OCI-LY7 (cell line): Measurements from ENCODE around the gene IL1RAPL1.

Experiments used
- EZH2phosphoT487 ChIP-seq: fragments of 200-600 bp; sonication (generic); IDR thresholded peaks from 2 replicates; pipeline ENCODE4 v1.6.1; 2018; ENCODE audit warnings: low read depth, borderline replicate concordance, mild to moderate bottlenecking, mixed run types, antibody characterized with exemption, low read length, moderate library complexity, mixed read lengths
- TF ChIP-seq, protein P1 (sequence below): fragments of 200-600 bp; sonication (generic); conservative IDR thresholded peaks from 2 replicates; pipeline ENCODE4 v1.5.1; 2014; ENCODE audit warnings: mild to moderate bottlenecking, antibody characterized with exemption, low read length, moderate library complexity, mixed read lengths

DNA sequence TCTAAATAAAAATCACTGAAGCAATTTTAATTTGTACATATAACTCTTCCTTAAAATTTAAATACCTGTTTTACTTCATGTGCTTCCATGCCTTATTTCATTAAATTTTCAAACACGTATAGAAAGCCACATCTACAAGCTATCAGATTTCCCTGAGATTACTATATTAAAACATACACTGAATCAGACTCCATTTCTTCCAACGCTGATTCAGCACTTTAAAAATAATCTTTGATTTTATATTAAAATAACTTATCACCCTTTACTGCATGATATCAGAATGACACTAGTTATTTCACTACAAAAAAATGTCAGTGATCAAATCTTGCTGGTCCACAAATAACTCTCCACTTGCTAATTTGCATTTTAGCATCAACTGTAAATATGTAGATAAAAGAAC, 550.8 kb downstream of the IL1RAPL1 start:
- TF ChIP-seq, protein P1, sequence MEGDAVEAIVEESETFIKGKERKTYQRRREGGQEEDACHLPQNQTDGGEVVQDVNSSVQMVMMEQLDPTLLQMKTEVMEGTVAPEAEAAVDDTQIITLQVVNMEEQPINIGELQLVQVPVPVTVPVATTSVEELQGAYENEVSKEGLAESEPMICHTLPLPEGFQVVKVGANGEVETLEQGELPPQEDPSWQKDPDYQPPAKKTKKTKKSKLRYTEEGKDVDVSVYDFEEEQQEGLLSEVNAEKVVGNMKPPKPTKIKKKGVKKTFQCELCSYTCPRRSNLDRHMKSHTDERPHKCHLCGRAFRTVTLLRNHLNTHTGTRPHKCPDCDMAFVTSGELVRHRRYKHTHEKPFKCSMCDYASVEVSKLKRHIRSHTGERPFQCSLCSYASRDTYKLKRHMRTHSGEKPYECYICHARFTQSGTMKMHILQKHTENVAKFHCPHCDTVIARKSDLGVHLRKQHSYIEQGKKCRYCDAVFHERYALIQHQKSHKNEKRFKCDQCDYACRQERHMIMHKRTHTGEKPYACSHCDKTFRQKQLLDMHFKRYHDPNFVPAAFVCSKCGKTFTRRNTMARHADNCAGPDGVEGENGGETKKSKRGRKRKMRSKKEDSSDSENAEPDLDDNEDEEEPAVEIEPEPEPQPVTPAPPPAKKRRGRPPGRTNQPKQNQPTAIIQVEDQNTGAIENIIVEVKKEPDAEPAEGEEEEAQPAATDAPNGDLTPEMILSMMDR: no peak
- no peak for TF ChIP-seq EZH2phosphoT487
